Stomach (tissue), 9 donors: Measurements from ENCODE around the gene LARGE1. TPM values are rescaled to one million over a fixed set of nuclear protein-coding genes. Genes with fewer than 3 reads are reported as not detected.

ENCODE experiments used
- DNase-seq, 2 donors: peaks; one replicate each; pipeline versions ENCODE4 v3.0.0 to v3.0.0-alpha.2; 2013 to 2019
- H3K27ac ChIP-seq, 5 donors: fragments of 200-600 bp in 4 of 5; sonication (generic) in 4 of 5; one replicate each; pipeline ENCODE4 v1.5.1; 2013 to 2019; ENCODE audit warnings: mild to moderate bottlenecking in 1 of 5, moderate library complexity in 1 of 5
- H3K27me3 ChIP-seq, 3 donors: fragments of 200-600 bp; sonication (generic); one replicate each; pipeline ENCODE4 v1.5.1; 2017 to 2019; ENCODE audit warnings: mixed run types in 1 of 3
- H3K36me3 ChIP-seq, 4 donors: fragments of 200-600 bp; sonication (generic); 1 replicate in 3 of 4; 2 replicates in 1 of 4; pipeline ENCODE4 v1.5.1; 2016 to 2019
- H3K4me1 ChIP-seq, 4 donors: fragments of 200-600 bp; sonication (generic); one replicate each; pipeline ENCODE4 v1.5.1; 2016 to 2019
- H3K4me3 ChIP-seq, 4 donors: fragments of 200-600 bp; sonication (generic) in 3 of 4; one replicate each; pipeline ENCODE4 v1.5.1; 2016 to 2019; ENCODE audit warnings: mild to moderate bottlenecking in 1 of 4
- H3K9me3 ChIP-seq, 4 donors: fragments of 200-600 bp; sonication (generic); one replicate each; pipeline ENCODE4 v1.5.1; 2016 to 2019
- EP300 ChIP-seq: sonication (generic); formaldehyde crosslinking; IDR thresholded peaks from one replicate; pipeline ENCODE4 v1.6.1; 2017; ENCODE audit warnings: antibody characterized with exemption
- POLR2A ChIP-seq, 4 donors: fragments of 450-650 bp; IDR thresholded peaks; one replicate each; pipeline ENCODE4 v1.6.1; 2016; ENCODE audit warnings: antibody characterized with exemption in 4 of 4, control low read depth in 2 of 4, mild to moderate bottlenecking in 1 of 4, moderate library complexity in 1 of 4
- POLR2AphosphoS5 ChIP-seq, 3 donors: sonication (generic); formaldehyde crosslinking; IDR thresholded peaks; one replicate each; pipeline ENCODE4 v1.6.1; 2016; ENCODE audit warnings: antibody characterized with exemption in 3 of 3
- WGBS, 5 donors: extraction: QIAGEN DNeasy Blood & Tissue Kit in 3 of 5; methylation state at CpG; one replicate each; pipeline versions ENCODE4 v1.1.5 to v1.1.7; 2013 to 2018; 5-methylcytosine and 5-hydroxymethylcytosine counted together
- intact Hi-C: fragments of 100-400 bp; cut with DNase I; formaldehyde crosslinking; loops from one replicate; pipeline ENCODE4 v1.15.1; 2023; ENCODE audit warnings: low total_unique reads
- polyA plus RNA-seq, 3 donors: library from polyadenylated mRNA; stranded (reverse); fragments of 200-250 nt; gene quantifications; one replicate each; pipeline ENCODE4 v1.2.3, GENCODE V29; 2013
- total RNA-seq, 5 donors: library from RNA; depleted of rRNA; stranded (reverse); fragments of >200 nt; gene quantifications; one replicate each; pipeline versions ENCODE4 v1.1.0 to v1.2.3, GENCODE V29; 2014 to 2016
- TF ChIP-seq, protein P1 (sequence below), 7 experiments: fragments of 450-650 bp in 4 of 7; fragments of 200-600 bp in 3 of 7; sonication (generic) in 3 of 7; IDR thresholded peaks; one replicate each; pipeline ENCODE4 v1.5.1; 2016 to 2019; ENCODE audit warnings: antibody characterized with exemption in 7 of 7, control low read depth in 2 of 7, mild to moderate bottlenecking in 1 of 7
- donor health status: healthy with polysubstance abuse.
- donor health status: Bipolar disorder and iron deficiency.
- donor health status: healthy.

LARGE1 gene
- total and polyA plus RNA-seq, 8 donors: 3.5 to 110 (median 51.6) TPM

DNA sequence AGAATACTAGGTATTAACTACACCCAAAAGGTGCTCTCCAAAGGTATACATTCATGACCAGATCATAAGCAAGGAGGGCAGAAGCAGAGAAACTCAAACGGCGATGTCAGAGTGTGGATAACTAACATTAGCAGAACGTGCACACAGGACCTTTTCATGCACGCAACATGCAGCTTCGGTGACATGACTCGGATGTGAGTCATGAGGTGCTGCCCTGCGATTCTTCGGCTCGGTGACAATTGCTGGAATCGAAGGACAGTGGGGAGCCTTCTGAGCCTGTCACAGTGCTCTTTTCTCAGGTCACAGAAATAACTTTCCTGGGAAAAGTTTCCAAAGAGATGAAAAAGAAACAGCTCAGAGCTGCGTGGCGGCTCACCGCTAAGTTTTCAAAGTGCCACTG lies 443.6 kb downstream of the LARGE1 start:
- Histone ChIP-seq H3K9me3 (no peaks in the 10 kb centered on the region), H3K36me3 (no peaks in the 10 kb centered on the region), H3K4me3 (no peak overlapping the region), H3K4me1 (peaks cover 0 to 11% (median 4%) of the 10 kb centered on the region in 4 donors), H3K27me3 (no peaks in the 10 kb centered on the region), H3K27ac (no peak overlapping the region)
- DNase-seq: no peak
- intact Hi-C loops: no loop called here
- TF ChIP-seq POLR2A (IDR thresholded peaks at IDR 0.05): no peak
- no peak for TF ChIP-seq POLR2AphosphoS5 (IDR thresholded peaks at IDR 0.05)
- TF ChIP-seq, protein P1, sequence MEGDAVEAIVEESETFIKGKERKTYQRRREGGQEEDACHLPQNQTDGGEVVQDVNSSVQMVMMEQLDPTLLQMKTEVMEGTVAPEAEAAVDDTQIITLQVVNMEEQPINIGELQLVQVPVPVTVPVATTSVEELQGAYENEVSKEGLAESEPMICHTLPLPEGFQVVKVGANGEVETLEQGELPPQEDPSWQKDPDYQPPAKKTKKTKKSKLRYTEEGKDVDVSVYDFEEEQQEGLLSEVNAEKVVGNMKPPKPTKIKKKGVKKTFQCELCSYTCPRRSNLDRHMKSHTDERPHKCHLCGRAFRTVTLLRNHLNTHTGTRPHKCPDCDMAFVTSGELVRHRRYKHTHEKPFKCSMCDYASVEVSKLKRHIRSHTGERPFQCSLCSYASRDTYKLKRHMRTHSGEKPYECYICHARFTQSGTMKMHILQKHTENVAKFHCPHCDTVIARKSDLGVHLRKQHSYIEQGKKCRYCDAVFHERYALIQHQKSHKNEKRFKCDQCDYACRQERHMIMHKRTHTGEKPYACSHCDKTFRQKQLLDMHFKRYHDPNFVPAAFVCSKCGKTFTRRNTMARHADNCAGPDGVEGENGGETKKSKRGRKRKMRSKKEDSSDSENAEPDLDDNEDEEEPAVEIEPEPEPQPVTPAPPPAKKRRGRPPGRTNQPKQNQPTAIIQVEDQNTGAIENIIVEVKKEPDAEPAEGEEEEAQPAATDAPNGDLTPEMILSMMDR (IDR thresholded peaks at IDR 0.05): no peak
- no peak for TF ChIP-seq EP300
- 76 to 92% (median 83%) methylated on average over 13 of the region's 13 CpGs for WGBS, 5 donors

DNA sequence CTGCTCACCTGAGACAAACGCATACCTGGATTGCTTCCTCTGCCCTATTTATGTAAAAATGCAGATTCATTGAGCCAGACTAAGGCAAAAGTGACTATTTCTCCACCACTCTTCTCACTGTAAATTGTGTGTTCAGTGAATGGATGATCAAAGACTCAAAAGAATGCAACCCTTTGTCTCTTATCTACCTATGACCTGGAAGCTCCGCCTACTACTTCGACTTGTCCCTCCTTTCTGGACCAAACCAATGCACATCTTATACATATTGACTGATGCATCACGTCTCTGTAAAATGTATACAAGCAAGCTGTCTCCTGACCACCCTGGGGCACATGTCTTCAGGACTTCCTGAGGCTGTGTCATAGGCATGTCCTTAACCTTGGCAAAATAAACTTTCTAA lies 444.1 kb downstream of the LARGE1 start:
- no peak overlapping the region for H3K4me3 ChIP-seq
- H3K9me3 ChIP-seq: no peaks in the 10 kb centered on the region
- no peak for TF ChIP-seq POLR2A (IDR thresholded peaks at IDR 0.05)
- TF ChIP-seq POLR2AphosphoS5 (IDR thresholded peaks at IDR 0.05): no peak
- no peak for TF ChIP-seq EP300
- TF ChIP-seq, protein P1 (IDR thresholded peaks at IDR 0.05): no peak
- WGBS, 5 donors: 59 to 81% (median 64%) methylated on average over 4 of the region's 4 CpGs
- H3K36me3 ChIP-seq: no peaks in the 10 kb centered on the region
- no peaks in the 10 kb centered on the region for H3K27me3 ChIP-seq
- DNase-seq: no peak
- intact Hi-C loops: no loop called here
- no peak overlapping the region for H3K27ac ChIP-seq
- H3K4me1 ChIP-seq: peaks cover 0 to 6% (median 3%) of the 10 kb centered on the region in 4 donors

DNA sequence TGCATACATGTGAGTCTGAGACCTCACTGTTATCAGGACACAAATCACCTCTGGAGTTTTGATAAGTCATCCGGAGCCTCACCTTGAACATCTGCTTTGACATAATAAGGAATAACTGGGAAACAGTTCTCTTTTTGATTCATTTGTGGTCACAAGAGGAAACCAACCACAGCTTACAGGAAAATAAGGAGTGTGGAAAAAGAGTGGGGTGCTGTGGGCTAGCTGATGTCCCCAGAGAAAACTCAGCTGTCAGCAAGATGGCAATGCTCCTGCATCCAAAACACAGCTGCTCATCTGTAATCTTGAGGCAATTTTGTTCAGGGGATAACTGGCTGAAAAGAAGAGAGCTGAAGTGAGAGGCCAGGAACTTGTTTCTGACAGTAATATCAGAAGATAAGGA lies 445.7 kb downstream of the LARGE1 start:
- no peak overlapping the region for H3K27ac ChIP-seq
- no peaks in the 10 kb centered on the region for H3K27me3 ChIP-seq
- TF ChIP-seq, protein P1 (IDR thresholded peaks at IDR 0.05): no peak
- TF ChIP-seq EP300 (no peak), POLR2AphosphoS5 (IDR thresholded peaks at IDR 0.05) (no peak), POLR2A (IDR thresholded peaks at IDR 0.05) (no peak)
- no peaks in the 10 kb centered on the region for H3K9me3 ChIP-seq
- intact Hi-C loops: no loop called here
- no peak for DNase-seq
- H3K4me1 ChIP-seq: peaks cover 0 to 6% (median 0%) of the 10 kb centered on the region in 4 donors
- H3K36me3 ChIP-seq: no peaks in the 10 kb centered on the region
- H3K4me3 ChIP-seq: no peak overlapping the region
- 79 to 98% (median 85%) methylated on average over 1 of the region's 1 CpG for WGBS, 5 donors

DNA sequence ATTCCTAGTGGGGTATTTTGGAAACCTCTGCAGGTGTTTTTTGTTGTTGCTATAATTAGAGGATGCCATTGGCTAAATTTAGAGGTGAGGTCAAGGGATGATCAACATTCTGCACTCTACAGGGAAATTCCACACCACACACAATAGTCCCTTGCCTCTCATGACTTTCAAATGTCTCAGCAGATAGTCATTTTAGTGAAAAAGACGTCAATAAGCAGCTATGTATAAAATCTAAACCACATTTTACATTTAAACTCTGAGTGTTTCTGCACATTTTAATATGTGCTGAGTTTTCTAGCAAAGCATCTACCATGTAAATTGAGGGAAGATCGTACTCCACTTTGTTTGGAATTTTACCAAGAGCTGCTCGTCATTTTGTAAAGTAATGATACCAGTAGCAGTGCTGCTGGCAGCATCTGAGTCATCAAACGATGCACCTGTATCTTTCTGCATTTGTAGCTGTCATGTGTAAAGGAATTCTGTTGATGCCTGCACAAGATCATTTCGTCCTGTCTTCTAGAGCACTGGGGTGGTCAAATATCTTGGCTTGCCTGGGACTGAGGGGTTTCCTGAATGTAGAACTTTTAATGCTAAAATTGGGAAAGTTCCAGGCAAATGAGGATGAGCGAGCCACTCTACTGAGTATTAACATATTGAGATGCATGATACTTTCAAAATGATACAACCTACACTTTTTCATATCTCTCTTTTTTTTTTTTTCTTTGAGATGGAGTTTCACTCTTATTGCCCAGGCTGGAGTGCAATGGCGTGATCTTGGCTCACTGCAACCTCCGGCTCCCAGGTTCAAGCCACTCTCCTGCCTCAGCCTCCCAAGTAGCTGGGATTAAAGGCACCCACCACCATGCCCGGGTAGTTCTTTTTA lies 447.6 kb downstream of the LARGE1 start:
- intact Hi-C loops: no loop called here
- no peaks in the 10 kb centered on the region for H3K27me3 ChIP-seq
- no peak for DNase-seq
- H3K4me1 ChIP-seq: peaks cover 0 to 6% (median 2%) of the 10 kb centered on the region in 4 donors
- no peak for TF ChIP-seq EP300
- no peak for TF ChIP-seq POLR2A (IDR thresholded peaks at IDR 0.05)
- TF ChIP-seq, protein P1 (IDR thresholded peaks at IDR 0.05): no peak
- TF ChIP-seq POLR2AphosphoS5 (IDR thresholded peaks at IDR 0.05): no peak
- no peaks in the 10 kb centered on the region for H3K36me3 ChIP-seq
- H3K4me3 ChIP-seq: no peak overlapping the region
- H3K27ac ChIP-seq: no peak overlapping the region
- H3K9me3 ChIP-seq: no peaks in the 10 kb centered on the region
- WGBS, 5 donors: 76 to 90% (median 86%) methylated on average over 9 of the region's 9 CpGs
